H9 (cell line): Measurements from ENCODE around the gene SERP1. TPM values are rescaled to one million over a fixed set of nuclear protein-coding genes. Genes with fewer than 3 reads are reported as not detected.
A peak's percentile ranks its signal among the peaks of the same experiment; 100 is the strongest.

Experiments
- DNase-seq: peaks from one replicate; pipeline ENCODE4 v3.0.0-alpha.2; 2017
- H2AFZ ChIP-seq: one replicate; pipeline ENCODE4 v1.6.1; 2013; ENCODE audit warnings: mild to moderate bottlenecking, low read length, control low read depth, moderate library complexity
- H2AK5ac ChIP-seq: 2 replicates; pipeline ENCODE4 v1.6.1; 2013; ENCODE audit warnings: low read length, control low read depth, mixed read lengths; ENCODE audit not compliant: insufficient read length
- H2BK120ac ChIP-seq: one replicate; pipeline ENCODE4 v1.6.1; 2013; ENCODE audit warnings: low read depth, mild to moderate bottlenecking, low read length, control low read depth, inconsistent platforms; ENCODE audit not compliant: poor library complexity, severe bottlenecking
- H2BK12ac ChIP-seq: 2 replicates; pipeline ENCODE4 v1.6.1; 2013; ENCODE audit warnings: low read length, control low read depth, mixed read lengths, low read depth; ENCODE audit not compliant: insufficient read length
- H2BK15ac ChIP-seq: 2 replicates; pipeline ENCODE4 v1.6.1; 2013; ENCODE audit warnings: low read depth, low read length, control low read depth
- H2BK20ac ChIP-seq: one replicate; pipeline ENCODE4 v1.6.1; 2013; ENCODE audit warnings: low read depth, mild to moderate bottlenecking, low read length, control low read depth, inconsistent platforms; ENCODE audit not compliant: poor library complexity, severe bottlenecking
- H2BK5ac ChIP-seq: 2 replicates; pipeline ENCODE4 v1.6.1; 2013; ENCODE audit warnings: low read length, control low read depth, mixed read lengths; ENCODE audit not compliant: insufficient read length
- H3K14ac ChIP-seq: 2 replicates; pipeline ENCODE4 v1.6.1; 2013; ENCODE audit warnings: low read length, control low read depth; ENCODE audit not compliant: insufficient read depth
- H3K18ac ChIP-seq: 2 replicates; pipeline ENCODE4 v1.6.1; 2013; ENCODE audit warnings: low read depth, mild to moderate bottlenecking, mixed read lengths, low read length, control low read depth; ENCODE audit not compliant: insufficient read length
- H3K23ac ChIP-seq: 2 replicates; pipeline ENCODE4 v1.6.1; 2013; ENCODE audit warnings: low read length, control low read depth, mixed read lengths, low read depth; ENCODE audit not compliant: insufficient read length
- H3K23me2 ChIP-seq: 2 replicates; pipeline ENCODE4 v1.6.1; 2013; ENCODE audit warnings: low read depth, mild to moderate bottlenecking, mixed read lengths, low read length, control low read depth; ENCODE audit not compliant: insufficient read length, poor library complexity, severe bottlenecking
- H3K27ac ChIP-seq: 2 replicates; pipeline ENCODE4 v1.5.1; 2013; ENCODE audit warnings: low read length, control low read depth, mixed read lengths, low read depth; ENCODE audit not compliant: insufficient read length
- H3K27me3 ChIP-seq: 2 replicates; pipeline ENCODE4 v1.6.1; 2013; ENCODE audit warnings: low read length, control low read depth, inconsistent platforms; ENCODE audit not compliant: insufficient read depth
- H3K4ac ChIP-seq: 2 replicates; pipeline ENCODE4 v1.6.1; 2013; ENCODE audit warnings: low read depth, mild to moderate bottlenecking, control low read depth, inconsistent platforms, low read length, moderate library complexity
- H3K4me1 ChIP-seq: 2 replicates; pipeline ENCODE4 v1.6.1; 2013; ENCODE audit warnings: low read length, control low read depth, inconsistent platforms; ENCODE audit not compliant: insufficient read depth
- H3K4me2 ChIP-seq: 2 replicates; pipeline ENCODE4 v1.6.1; 2013; ENCODE audit warnings: low read length, control low read depth, mixed read lengths; ENCODE audit not compliant: insufficient read length, insufficient read depth
- H3K56ac ChIP-seq: 2 replicates; pipeline ENCODE4 v1.6.1; 2013; ENCODE audit warnings: low read depth, mild to moderate bottlenecking, mixed read lengths, low read length, control low read depth; ENCODE audit not compliant: insufficient read length
- H3K79me1 ChIP-seq: 2 replicates; pipeline ENCODE4 v1.6.1; 2013; ENCODE audit warnings: low read depth, mild to moderate bottlenecking, moderate library complexity, low read length, control low read depth, inconsistent platforms; ENCODE audit not compliant: insufficient read depth, poor library complexity, severe bottlenecking
- H3K79me2 ChIP-seq: 2 replicates; pipeline ENCODE4 v1.6.1; 2013; ENCODE audit warnings: low read length, control low read depth, inconsistent platforms; ENCODE audit not compliant: insufficient read depth
- H3K9ac ChIP-seq: 2 replicates; pipeline ENCODE4 v1.6.1; 2013; ENCODE audit warnings: low read length, control low read depth, mixed read lengths; ENCODE audit not compliant: insufficient read length; ENCODE audit errors: extremely low read depth
- H3K9me3 ChIP-seq: one replicate; pipeline ENCODE4 v1.6.1; 2013; ENCODE audit warnings: low read depth, low read length, inconsistent platforms; ENCODE audit not compliant: control insufficient read depth
- H3T11ph ChIP-seq: one replicate; pipeline ENCODE4 v1.6.1; 2013; ENCODE audit warnings: mild to moderate bottlenecking, low read length, control low read depth, inconsistent platforms
- H4K20me1 ChIP-seq: one replicate; pipeline ENCODE4 v1.6.1; 2013; ENCODE audit not compliant: control insufficient read depth, insufficient read length, insufficient read depth
- H4K5ac ChIP-seq: 2 replicates; pipeline ENCODE4 v1.6.1; 2013; ENCODE audit warnings: low read depth, mild to moderate bottlenecking, mixed read lengths, low read length, control low read depth; ENCODE audit not compliant: insufficient read length
- H4K8ac ChIP-seq: replicated peaks from 2 replicates; pipeline ENCODE4 v1.6.1; 2013; ENCODE audit warnings: low read length, control low read depth, mixed read lengths, low read depth; ENCODE audit not compliant: insufficient read length
- H4K91ac ChIP-seq: 2 replicates; pipeline ENCODE4 v1.6.1; 2013; ENCODE audit warnings: low read depth, mild to moderate bottlenecking, moderate library complexity, mixed read lengths, low read length, control low read depth; ENCODE audit not compliant: insufficient read length
- H3K27ac Mint-ChIP-seq, 3 experiments: 2 replicates in 2 of 3; 3 replicates in 1 of 3; pipeline ENCODE4 v1.8.0; 2020 to 2021; ENCODE audit warnings: mixed read lengths in 3 of 3, mild to moderate bottlenecking in 1 of 3, moderate library complexity in 1 of 3
- H3K27me3 Mint-ChIP-seq: 2 replicates; pipeline ENCODE4 v1.8.0; 2021; ENCODE audit warnings: low read depth, mild to moderate bottlenecking, moderate library complexity, mixed read lengths
- H3K36me3 Mint-ChIP-seq, 3 experiments: 2 replicates in 2 of 3; 3 replicates in 1 of 3; pipeline ENCODE4 v1.8.0; 2020 to 2021; ENCODE audit warnings: low read depth in 3 of 3, mixed read lengths in 3 of 3; ENCODE audit not compliant: insufficient read depth in 1 of 3
- H3K4me1 Mint-ChIP-seq, 2 experiments: 2 replicates each; pipeline ENCODE4 v1.8.0; 2020; ENCODE audit warnings: mixed read lengths in 2 of 2
- H3K4me3 Mint-ChIP-seq, 2 experiments: 2 replicates in 1 of 2; 3 replicates in 1 of 2; pipeline ENCODE4 v1.8.0; 2020 to 2021; ENCODE audit warnings: mild to moderate bottlenecking in 2 of 2, mixed read lengths in 2 of 2, moderate library complexity in 1 of 2
- H3K9me3 Mint-ChIP-seq, 2 experiments: 2 replicates in 1 of 2; 3 replicates in 1 of 2; pipeline ENCODE4 v1.8.0; 2020; ENCODE audit warnings: mild to moderate bottlenecking in 2 of 2, mixed read lengths in 2 of 2, moderate library complexity in 1 of 2
- WGBS: extraction: QIAGEN DNeasy Blood & Tissue Kit; methylation state at CpG from one replicate; pipeline ENCODE4 v1.1.7; 2013; ENCODE audit warnings: missing lambda C conversion rate, low lambda C conversion rate, mixed read lengths; ENCODE audit not compliant: insufficient read length; ENCODE audit errors: extremely low coverage; 5-methylcytosine and 5-hydroxymethylcytosine counted together
- total RNA-seq: library from RNA; stranded (reverse); gene quantifications from 2 replicates; pipeline ENCODE4 v1.2.1, GENCODE V29; 2021
- TF ChIP-seq, protein P1 (sequence below): fragments of 200-600 bp; sonication (generic); conservative IDR thresholded peaks from 3 replicates; pipeline ENCODE4 v1.8.0; 2021; ENCODE audit warnings: antibody characterized with exemption, mild to moderate bottlenecking

The SERP1 gene
- total RNA-seq, 1 experiment from 2014 or later: 84.8 TPM

DNA sequence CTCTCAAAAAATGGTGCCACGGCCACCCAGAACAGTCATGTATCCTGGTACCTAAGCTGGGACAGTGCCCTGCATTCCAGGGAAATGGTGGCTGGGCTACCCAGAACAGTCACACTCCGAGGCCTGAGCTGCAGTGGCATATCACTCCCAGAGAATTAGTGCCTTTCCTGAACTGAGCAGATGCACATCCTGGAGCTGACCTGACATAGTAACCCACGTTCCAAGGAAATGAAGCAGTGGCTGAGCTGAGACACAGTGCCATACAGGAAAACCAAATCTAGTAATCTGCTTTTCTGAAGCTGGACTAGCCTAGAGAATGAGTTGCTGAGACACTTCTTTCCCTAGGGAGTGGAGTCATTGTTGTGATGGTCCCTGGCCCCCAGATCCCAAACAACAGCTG, 41.8 kb downstream of the SERP1 start:
- Histone ChIP-seq H3K14ac (no peak overlapping the region), H3K4me1 (no peaks in the 10 kb centered on the region), H3K23ac (no peak overlapping the region), H2BK15ac (no peak overlapping the region), H3K9ac (no peak overlapping the region), H4K5ac (no peak overlapping the region), H2AK5ac (no peak overlapping the region), H3K79me1 (no peaks in the 10 kb centered on the region), H2AFZ (no peak overlapping the region), H4K8ac (no peak overlapping the region), H3T11ph (no peak overlapping the region), H2BK120ac (no peak overlapping the region), H3K23me2 (no peaks in the 10 kb centered on the region), H3K4ac (no peak overlapping the region), H3K9me3 (no peaks in the 10 kb centered on the region), H3K4me2 (no peak overlapping the region), H3K27ac (no peak overlapping the region), H3K18ac (no peak overlapping the region), H4K91ac (no peak overlapping the region), H3K27me3 (no peaks in the 10 kb centered on the region), H4K20me1 (no peaks in the 10 kb centered on the region), H2BK20ac (no peak overlapping the region), H3K56ac (no peak overlapping the region), H2BK12ac (no peak overlapping the region), H2BK5ac (no peak overlapping the region), H3K79me2 (no peaks in the 10 kb centered on the region)
- no CpG with 5 or more reads among the region's 3 CpGs for WGBS
- 0 out of 4 replicates have a peak, but pooled peaks cover 0 to 3% of the 10 kb centered on the region in 2 experiments for H3K4me1 Mint-ChIP-seq
- peaks cover 11 to 22% (median 16%) of the 10 kb centered on the region in 3 experiments for H3K36me3 Mint-ChIP-seq
- no peak overlapping the region for H3K4me3 Mint-ChIP-seq
- peaks cover 28 to 30% of the 10 kb centered on the region in 2 experiments for H3K9me3 Mint-ChIP-seq
- H3K27me3 Mint-ChIP-seq: no peaks in the 10 kb centered on the region; the same call in none of the 2 replicates
- DNase-seq: no peak
- peak overlapping the region in 1 of 3 experiments; percentile 30; a peak in 1 of 7 replicates for H3K27ac Mint-ChIP-seq
- TF ChIP-seq, protein P1, sequence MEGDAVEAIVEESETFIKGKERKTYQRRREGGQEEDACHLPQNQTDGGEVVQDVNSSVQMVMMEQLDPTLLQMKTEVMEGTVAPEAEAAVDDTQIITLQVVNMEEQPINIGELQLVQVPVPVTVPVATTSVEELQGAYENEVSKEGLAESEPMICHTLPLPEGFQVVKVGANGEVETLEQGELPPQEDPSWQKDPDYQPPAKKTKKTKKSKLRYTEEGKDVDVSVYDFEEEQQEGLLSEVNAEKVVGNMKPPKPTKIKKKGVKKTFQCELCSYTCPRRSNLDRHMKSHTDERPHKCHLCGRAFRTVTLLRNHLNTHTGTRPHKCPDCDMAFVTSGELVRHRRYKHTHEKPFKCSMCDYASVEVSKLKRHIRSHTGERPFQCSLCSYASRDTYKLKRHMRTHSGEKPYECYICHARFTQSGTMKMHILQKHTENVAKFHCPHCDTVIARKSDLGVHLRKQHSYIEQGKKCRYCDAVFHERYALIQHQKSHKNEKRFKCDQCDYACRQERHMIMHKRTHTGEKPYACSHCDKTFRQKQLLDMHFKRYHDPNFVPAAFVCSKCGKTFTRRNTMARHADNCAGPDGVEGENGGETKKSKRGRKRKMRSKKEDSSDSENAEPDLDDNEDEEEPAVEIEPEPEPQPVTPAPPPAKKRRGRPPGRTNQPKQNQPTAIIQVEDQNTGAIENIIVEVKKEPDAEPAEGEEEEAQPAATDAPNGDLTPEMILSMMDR: no peak
